Body of pancreas (tissue), 4 donors: ENCODE data around the gene DNM2. TPM values are rescaled to one million over a fixed set of nuclear protein-coding genes. Genes with fewer than 3 reads are reported as not detected.
A peak's percentile ranks its signal among the peaks of the same experiment; 100 is the strongest.

Experiments
- ATAC-seq: fragments of 150-250 bp; one replicate; pipeline ENCODE4 v1.9.1; 2016
- DNase-seq, 4 donors: peaks; one replicate each; pipeline ENCODE4 v3.0.0-alpha.2; 2019
- H3K27ac ChIP-seq, 4 donors: fragments of 200-600 bp; sonication (generic); 1 replicate in 3 of 4; 2 replicates in 1 of 4; pipeline versions ENCODE4 v1.5.1 to v1.6.1; 2016 to 2019; ENCODE audit warnings: mild to moderate bottlenecking in 1 of 4, mixed read lengths in 1 of 4, moderate library complexity in 1 of 4
- H3K27me3 ChIP-seq, 2 donors: fragments of 200-600 bp; sonication (generic); one replicate each; pipeline ENCODE4 v1.6.0; 2016; ENCODE audit warnings: mild to moderate bottlenecking in 1 of 2
- H3K36me3 ChIP-seq, 2 donors: fragments of 200-600 bp; sonication (generic); replicated peaks in 1 of 2; 2 replicates each; pipeline ENCODE4 v1.5.1; 2016; ENCODE audit warnings: low read depth in 2 of 2; ENCODE audit not compliant: insufficient read depth in 1 of 2
- H3K4me1 ChIP-seq: fragments of 200-600 bp; sonication (generic); one replicate; pipeline ENCODE4 v1.6.0; 2016
- H3K4me3 ChIP-seq, 2 donors: fragments of 200-600 bp; sonication (generic); 1 replicate in 1 of 2; 2 replicates in 1 of 2; pipeline ENCODE4 v1.5.1; 2016 to 2019
- H3K9me3 ChIP-seq, 3 donors: fragments of 200-600 bp; sonication (generic); 1 replicate in 2 of 3; 2 replicates in 1 of 3; pipeline ENCODE4 v1.5.1; 2016
- CTCF ChIP-seq, 7 experiments: fragments of 450-650 bp in 4 of 7; fragments of 200-600 bp in 3 of 7; sonication (generic) in 3 of 7; IDR thresholded peaks; one replicate each; pipeline ENCODE4 v1.5.1; 2016 to 2019; ENCODE audit warnings: antibody characterized with exemption in 7 of 7
- POLR2A ChIP-seq, 3 donors: fragments of 450-650 bp; IDR thresholded peaks; one replicate each; pipeline ENCODE4 v1.6.1; 2016; ENCODE audit warnings: antibody characterized with exemption in 3 of 3, mild to moderate bottlenecking in 2 of 3
- WGBS, 2 donors: methylation state at CpG; one replicate each; pipeline ENCODE4 v1.1.5; 2017; 5-methylcytosine and 5-hydroxymethylcytosine counted together
- intact Hi-C: fragments of 100-400 bp; cut with DNase I; formaldehyde crosslinking; loops from one replicate; pipeline ENCODE4 v1.15.1; 2023
- total RNA-seq, 2 donors: library from RNA; depleted of rRNA; stranded (reverse); fragments of >200 nt; gene quantifications; one replicate each; pipeline ENCODE4 v1.1.0, GENCODE V29; 2016

Gene DNM2
- total RNA-seq, 2 donors from 2014 or later: 98.6 to 158 TPM

GRCh38 chr19:10764340-10764894, 46.5 kb downstream of the DNM2 start:
- peaks cover 0 to 2% of the 10 kb centered on the region in 2 donors for H3K36me3 ChIP-seq

GRCh38 chr19:10766049-10766623, 48.3 kb downstream of the DNM2 start:
- Histone ChIP-seq H3K9me3 (no peaks in the 10 kb centered on the region), H3K36me3 (peaks cover 0 to 2% of the 10 kb centered on the region in 2 donors), H3K4me1 (peaks cover 82% of the 10 kb centered on the region), H3K27me3 (no peaks in the 10 kb centered on the region), H3K27ac (peak overlapping the region; percentile 18 to 75 (median 66)), H3K4me3 (no peak overlapping the region)
- WGBS, 2 donors: 45 to 52% methylated on average over 8 to 9 of the region's 9 CpGs
- intact Hi-C loops: loop anchor here (10.0 kb wide), 1 partner anchor 51 kb away; the partner anchor contains the start of gene DNM2
- DNase-seq (peak in 3 of 4 donors; percentile 40 to 66 (median 51)), ATAC-seq (no peak)
- TF ChIP-seq POLR2A (IDR thresholded peaks at IDR 0.05) (no peak), CTCF (IDR thresholded peaks at IDR 0.05) (no peak)

More at GRCh38 chr19:10764340-10764894, 46.5 kb downstream of the DNM2 start:
- DNase-seq (peak; percentile 42 to 59 (median 54)), ATAC-seq (peak; percentile 51)
- intact Hi-C loops: loop anchor here (10.0 kb wide), 1 partner anchor 50 kb away; the partner anchor contains the start of gene DNM2
- Histone ChIP-seq H3K9me3 (no peaks in the 10 kb centered on the region), H3K27me3 (no peaks in the 10 kb centered on the region), H3K4me1 (peaks cover 71% of the 10 kb centered on the region), H3K4me3 (no peak overlapping the region), H3K27ac (peak overlapping the region; percentile 34 to 75 (median 66))
- TF ChIP-seq CTCF (IDR thresholded peaks at IDR 0.05): no peak
- TF ChIP-seq POLR2A (IDR thresholded peaks at IDR 0.05): no peak
- WGBS, 2 donors: 46 to 83% methylated on average over 5 to 8 of the region's 9 CpGs

GRCh38 chr19:10766671-10767201, 48.9 kb downstream of the DNM2 start:
- ATAC-seq (peak; percentile 57), DNase-seq (peak; percentile 62 to 83 (median 81))
- no peaks in the 10 kb centered on the region for H3K27me3 ChIP-seq
- H3K9me3 ChIP-seq: no peaks in the 10 kb centered on the region
- peaks cover 0 to 2% of the 10 kb centered on the region in 2 donors for H3K36me3 ChIP-seq
- 20 to 24% methylated on average over 1 to 10 of the region's 10 CpGs for WGBS, 2 donors
- no peak overlapping the region for H3K4me3 ChIP-seq
- intact Hi-C loops: loop anchor here (10.0 kb wide), 1 partner anchor 52 kb away; the partner anchor contains the start of gene DNM2
- no peak for TF ChIP-seq POLR2A (IDR thresholded peaks at IDR 0.05)
- TF ChIP-seq CTCF (IDR thresholded peaks at IDR 0.05): no peak
- H3K4me1 ChIP-seq: peaks cover 82% of the 10 kb centered on the region
- peak overlapping the region; percentile 18 to 75 (median 66) for H3K27ac ChIP-seq

GRCh38 chr19:10767726-10768125, 49.8 kb downstream of the DNM2 start:
- TF ChIP-seq POLR2A (IDR thresholded peaks at IDR 0.05): no peak
- no peak for TF ChIP-seq CTCF (IDR thresholded peaks at IDR 0.05)
- no peaks in the 10 kb centered on the region for H3K27me3 ChIP-seq
- WGBS, 2 donors: 50 to 58% methylated on average over 9 to 10 of the region's 10 CpGs
- ATAC-seq: no peak
- peak overlapping the region; percentile 28 to 75 (median 66) for H3K27ac ChIP-seq
- peaks cover 76% of the 10 kb centered on the region for H3K4me1 ChIP-seq
- no peak overlapping the region for H3K4me3 ChIP-seq
- H3K9me3 ChIP-seq: no peaks in the 10 kb centered on the region
- H3K36me3 ChIP-seq: peaks cover 0 to 3% of the 10 kb centered on the region in 2 donors
- intact Hi-C loops: loop anchor here (10.0 kb wide), 1 partner anchor 53 kb away; the partner anchor contains the start of gene DNM2
- no peak for DNase-seq
